IMR-90 (cell line): ENCODE results near the gene FNDC1.

Source experiments
- CTCF ChIP-seq: conservative IDR thresholded peaks from 2 replicates; pipeline ENCODE4 v1.5.1; 2012; ENCODE audit warnings: mild to moderate bottlenecking, low read depth, low read length, improper control_type of control experiment
- MAFK ChIP-seq: IDR thresholded peaks from 2 replicates; pipeline ENCODE4 v1.6.1; 2012; ENCODE audit warnings: low read depth, low read length, improper control_type of control experiment
- MAZ ChIP-seq: IDR thresholded peaks from 2 replicates; pipeline ENCODE4 v1.6.1; 2012; ENCODE audit warnings: low read depth, mild to moderate bottlenecking, low read length, improper control_type of control experiment, moderate library complexity, borderline replicate concordance
- MXI1 ChIP-seq: IDR thresholded peaks from 2 replicates; pipeline ENCODE4 v1.6.1; 2012; ENCODE audit warnings: low read depth, mild to moderate bottlenecking, low read length, moderate library complexity, borderline replicate concordance

DNA sequence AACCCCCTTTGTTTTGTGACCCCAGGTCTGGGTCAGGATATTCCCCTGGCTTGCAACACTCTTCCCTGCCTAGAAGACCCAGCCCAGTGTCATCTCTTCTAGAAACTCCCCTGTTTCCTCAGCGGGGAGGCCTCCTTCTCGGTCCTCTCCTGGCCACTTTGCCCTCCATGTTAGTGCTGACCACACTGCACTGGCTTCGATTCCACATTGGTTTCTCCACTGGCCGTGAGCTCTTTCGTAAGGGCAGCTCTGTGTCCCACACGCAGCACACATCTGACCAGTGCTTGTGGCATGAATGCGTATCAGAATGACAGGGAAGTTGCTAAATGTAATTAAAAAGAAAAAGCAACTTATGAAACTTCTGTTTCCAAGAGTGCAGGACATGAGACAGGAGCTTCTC, 49.4 kb upstream of the FNDC1 start:
- TF ChIP-seq MXI1 (no peak), CTCF (no peak), MAZ (no peak), MAFK (no peak)
